Measurements from ENCODE around the gene CYB5RL. TPM values are rescaled to one million over a fixed set of nuclear protein-coding genes. Genes with fewer than 3 reads are reported as not detected.
A peak's percentile ranks its signal among the peaks of the same experiment; 100 is the strongest.

The CYB5RL gene
- total RNA-seq, 2 donors from 2014 or later, result 8.2 to 11.0 TPM

GRCh38 chr1:54227891-54228310 is 28.1 kb upstream of the CYB5RL start:
- peak overlapping the region; percentile 74 for H3K27ac Mint-ChIP-seq

DNA sequence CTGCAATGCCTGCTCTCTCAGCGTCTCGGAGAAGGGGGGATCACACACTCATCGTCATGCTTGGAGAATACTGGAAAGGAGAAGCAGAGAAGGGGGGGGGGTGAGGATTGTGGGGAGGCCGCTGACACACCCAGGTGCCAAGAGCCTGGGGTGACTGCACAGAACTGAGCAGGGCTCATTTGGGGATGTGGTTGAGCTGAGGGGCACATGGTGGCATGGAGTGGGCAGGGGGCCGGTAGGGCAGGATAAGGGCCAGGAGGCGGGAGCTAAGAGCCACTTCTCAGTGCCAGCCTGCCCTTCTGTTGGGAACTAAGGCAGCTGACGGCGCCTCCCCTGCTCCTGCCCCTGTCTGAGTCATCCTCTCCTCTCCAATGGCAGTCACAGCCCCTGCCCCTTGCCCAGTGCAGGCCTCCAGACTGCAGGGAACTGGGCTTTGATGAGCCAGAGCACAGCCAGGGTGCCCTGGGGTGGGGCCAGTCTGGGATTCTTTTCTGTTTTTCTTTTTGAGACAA is 27.3 kb upstream of the CYB5RL start:
- no peaks in the 10 kb centered on the region for H3K4me1 ChIP-seq (ENCODE audit: control insufficient read depth, insufficient read depth, low read length)
- Mint-ChIP-seq H3K36me3 (ENCODE audit: low read depth) (peaks cover 60% of the 10 kb centered on the region), H3K9me3 (peaks cover 7% of the 10 kb centered on the region), H3K27me3 (ENCODE audit: insufficient read depth) (no peaks in the 10 kb centered on the region), H3K4me3 (no peak overlapping the region), H3K27ac (peak overlapping the region; percentile 74), H3K4me1 (peaks cover 30% of the 10 kb centered on the region)
- H3K36me3 ChIP-seq (ENCODE audit: control insufficient read depth, insufficient read depth, low read length), result peaks cover 68% of the 10 kb centered on the region
- TF ChIP-seq CTCF (conservative IDR thresholded peaks at IDR 0.05), result no peak
- H3K9me3 ChIP-seq (ENCODE audit: control insufficient read depth, low read length), result peaks cover 6% of the 10 kb centered on the region
- no peaks in the 10 kb centered on the region for H3K27me3 ChIP-seq (ENCODE audit: control insufficient read depth, insufficient read depth, low read length, poor library complexity, severe bottlenecking)
- peak overlapping the region; percentile 8 for H3K27ac ChIP-seq (ENCODE audit: low read depth, low read length)
- 93% methylated on average over 8 of the region's 8 CpGs; no CpG with 5 or more reads in 1 of the 2 experiments for WGBS, 2 experiments (ENCODE audit: insufficient coverage in 1 of 2, insufficient read length in 1 of 2)
- H3K9ac ChIP-seq (ENCODE audit: extremely low read depth, low read length, poor library complexity, severe bottlenecking), result no peak overlapping the region
- no peak overlapping the region for H3K4me3 ChIP-seq (ENCODE audit: low read length)
- peak; percentile 51 for DNase-seq

More at GRCh38 chr1:54227891-54228310, 28.1 kb upstream of the CYB5RL start:
- Mint-ChIP-seq H3K9me3 (peaks cover 13% of the 10 kb centered on the region), H3K36me3 (ENCODE audit: low read depth) (peaks cover 66% of the 10 kb centered on the region), H3K27me3 (ENCODE audit: insufficient read depth) (no peaks in the 10 kb centered on the region), H3K4me3 (no peak overlapping the region), H3K4me1 (peaks cover 25% of the 10 kb centered on the region)
- 82 to 86% methylated on average over 17 of the region's 17 CpGs for WGBS, 2 experiments (ENCODE audit: insufficient coverage in 1 of 2, insufficient read length in 1 of 2)
- Histone ChIP-seq H3K9me3 (ENCODE audit: control insufficient read depth, low read length) (peaks cover 10% of the 10 kb centered on the region), H3K27me3 (ENCODE audit: control insufficient read depth, insufficient read depth, low read length, poor library complexity, severe bottlenecking) (no peaks in the 10 kb centered on the region), H3K9ac (ENCODE audit: extremely low read depth, low read length, poor library complexity, severe bottlenecking) (no peak overlapping the region), H3K36me3 (ENCODE audit: control insufficient read depth, insufficient read depth, low read length) (peaks cover 72% of the 10 kb centered on the region), H3K4me1 (ENCODE audit: control insufficient read depth, insufficient read depth, low read length) (no peaks in the 10 kb centered on the region), H3K27ac (ENCODE audit: low read depth, low read length) (peak overlapping the region; percentile 26), H3K4me3 (ENCODE audit: low read length) (no peak overlapping the region)
- DNase-seq, result peak; percentile 77
- peak; percentile 39 for TF ChIP-seq CTCF (conservative IDR thresholded peaks at IDR 0.05)

- no peak overlapping the region for H3K27ac Mint-ChIP-seq
- WGBS, 2 experiments (ENCODE audit: insufficient coverage in 1 of 2, insufficient read length in 1 of 2), result 92 to 95% methylated on average over 15 to 20 of the region's 20 CpGs
- Histone ChIP-seq H3K9ac (ENCODE audit: extremely low read depth, low read length, poor library complexity, severe bottlenecking) (no peak overlapping the region), H3K36me3 (ENCODE audit: control insufficient read depth, insufficient read depth, low read length) (peaks cover 63% of the 10 kb centered on the region), H3K27ac (ENCODE audit: low read depth, low read length) (peak overlapping the region; percentile 44), H3K4me1 (ENCODE audit: control insufficient read depth, insufficient read depth, low read length) (no peaks in the 10 kb centered on the region), H3K9me3 (ENCODE audit: control insufficient read depth, low read length) (no peaks in the 10 kb centered on the region), H3K27me3 (ENCODE audit: control insufficient read depth, insufficient read depth, low read length, poor library complexity, severe bottlenecking) (no peaks in the 10 kb centered on the region), H3K4me3 (ENCODE audit: low read length) (no peak overlapping the region)
- H3K27me3 Mint-ChIP-seq (ENCODE audit: insufficient read depth), result no peaks in the 10 kb centered on the region
- no peak for TF ChIP-seq CTCF (conservative IDR thresholded peaks at IDR 0.05)
- peaks cover 52% of the 10 kb centered on the region for H3K36me3 Mint-ChIP-seq (ENCODE audit: low read depth)
- H3K4me1 Mint-ChIP-seq, result peaks cover 33% of the 10 kb centered on the region
- DNase-seq, result peak; percentile 46
- H3K4me3 Mint-ChIP-seq, result no peak overlapping the region
- no peaks in the 10 kb centered on the region for H3K9me3 Mint-ChIP-seq
These were observed 26.2 kb upstream of the CYB5RL start for GRCh38 chr1:54225986-54226559.
